SK-N-SH (cell line): Measurements from ENCODE around the gene LRRC27.

Source experiments
- CHD2 ChIP-seq: fragments of 150-350 bp; IDR thresholded peaks from 2 replicates; pipeline ENCODE4 v1.6.1; 2018; ENCODE audit warnings: low read length; ENCODE audit not compliant: partially characterized antibody
- EP300 ChIP-seq, 2 experiments: IDR thresholded peaks; 2 replicates each; pipeline versions ENCODE4 v1.4.0 to v1.6.1; 2012; ENCODE audit warnings: borderline replicate concordance in 1 of 2, low read depth in 1 of 2, low read length in 1 of 2
- EZH2phosphoT487 ChIP-seq: fragments of 200-600 bp; sonication (generic); IDR thresholded peaks from 2 replicates; pipeline ENCODE4 v1.6.1; 2017; ENCODE audit warnings: low read depth, mixed run types, mild to moderate bottlenecking, antibody characterized with exemption, moderate library complexity, borderline replicate concordance
- IRF3 ChIP-seq: fragments of 150-350 bp; IDR thresholded peaks from 2 replicates; pipeline ENCODE4 v1.6.1; 2016; ENCODE audit warnings: mild to moderate bottlenecking, low read depth, low read length
- RCOR1 ChIP-seq: fragments of 150-350 bp; IDR thresholded peaks from 2 replicates; pipeline ENCODE4 v1.6.1; 2017; ENCODE audit warnings: antibody characterized with exemption, low read length
- RFX5 ChIP-seq: IDR thresholded peaks from 2 replicates; pipeline ENCODE4 v1.6.1; 2012; ENCODE audit warnings: mild to moderate bottlenecking, improper control_type of control experiment, low read length
- SIN3A ChIP-seq: IDR thresholded peaks from 2 replicates; pipeline ENCODE4 v1.6.1; 2012; ENCODE audit warnings: low read depth, mild to moderate bottlenecking, low read length, moderate library complexity, borderline replicate concordance
- TAF1 ChIP-seq: IDR thresholded peaks from 2 replicates; pipeline ENCODE4 v1.6.1; 2012; ENCODE audit warnings: low read depth, mild to moderate bottlenecking, low read length, moderate library complexity, borderline replicate concordance
- TEAD4 ChIP-seq: IDR thresholded peaks from 2 replicates; pipeline ENCODE4 v1.4.0; 2012; ENCODE audit warnings: mild to moderate bottlenecking, borderline replicate concordance; ENCODE audit not compliant: insufficient read depth
- USF1 ChIP-seq: IDR thresholded peaks from 2 replicates; pipeline ENCODE4 v1.4.0; 2012; ENCODE audit warnings: low read depth, borderline replicate concordance
- ZBTB33 ChIP-seq: IDR thresholded peaks from 2 replicates; pipeline ENCODE4 v1.4.0; 2012; ENCODE audit warnings: low read depth, borderline replicate concordance
- TF ChIP-seq, protein P1 (sequence below): fragments of 200-600 bp; sonication (generic); IDR thresholded peaks from 2 replicates; pipeline ENCODE4 v1.6.1; 2017; ENCODE audit warnings: antibody characterized with exemption, mild to moderate bottlenecking, moderate library complexity

DNA sequence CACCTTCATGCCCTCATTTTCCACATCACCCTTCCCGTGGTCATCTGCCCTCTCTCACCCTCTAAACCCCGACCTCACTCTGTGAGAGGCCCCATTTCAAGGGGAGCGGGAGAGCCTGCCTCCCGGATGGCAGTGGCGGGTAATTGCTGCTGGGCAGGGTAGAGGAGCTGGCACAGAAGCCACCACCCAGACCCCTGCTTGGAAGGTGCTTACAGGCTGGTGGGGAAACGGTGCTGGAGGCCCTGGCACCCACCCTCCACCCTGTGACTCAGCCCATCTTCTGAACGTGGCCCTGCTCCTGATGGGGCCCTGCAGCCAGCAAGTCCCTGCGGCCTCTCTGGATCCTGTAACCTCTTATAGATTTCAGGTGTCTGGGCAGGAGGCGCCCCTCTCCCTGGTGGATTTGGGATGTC, 54.4 kb downstream of the LRRC27 start:
- TF ChIP-seq, protein P1, sequence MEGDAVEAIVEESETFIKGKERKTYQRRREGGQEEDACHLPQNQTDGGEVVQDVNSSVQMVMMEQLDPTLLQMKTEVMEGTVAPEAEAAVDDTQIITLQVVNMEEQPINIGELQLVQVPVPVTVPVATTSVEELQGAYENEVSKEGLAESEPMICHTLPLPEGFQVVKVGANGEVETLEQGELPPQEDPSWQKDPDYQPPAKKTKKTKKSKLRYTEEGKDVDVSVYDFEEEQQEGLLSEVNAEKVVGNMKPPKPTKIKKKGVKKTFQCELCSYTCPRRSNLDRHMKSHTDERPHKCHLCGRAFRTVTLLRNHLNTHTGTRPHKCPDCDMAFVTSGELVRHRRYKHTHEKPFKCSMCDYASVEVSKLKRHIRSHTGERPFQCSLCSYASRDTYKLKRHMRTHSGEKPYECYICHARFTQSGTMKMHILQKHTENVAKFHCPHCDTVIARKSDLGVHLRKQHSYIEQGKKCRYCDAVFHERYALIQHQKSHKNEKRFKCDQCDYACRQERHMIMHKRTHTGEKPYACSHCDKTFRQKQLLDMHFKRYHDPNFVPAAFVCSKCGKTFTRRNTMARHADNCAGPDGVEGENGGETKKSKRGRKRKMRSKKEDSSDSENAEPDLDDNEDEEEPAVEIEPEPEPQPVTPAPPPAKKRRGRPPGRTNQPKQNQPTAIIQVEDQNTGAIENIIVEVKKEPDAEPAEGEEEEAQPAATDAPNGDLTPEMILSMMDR, result no peak
- no peak for TF ChIP-seq TAF1
- TF ChIP-seq EP300 (IDR thresholded peaks at IDR 0.05; ENCODE audit: borderline replicate concordance in 1 of 2, low read depth in 1 of 2, low read length in 1 of 2), result no peak
- TF ChIP-seq IRF3, result no peak
- no peak for TF ChIP-seq ZBTB33
- no peak for TF ChIP-seq USF1
- TF ChIP-seq EZH2phosphoT487, result no peak
- no peak for TF ChIP-seq RCOR1
- TF ChIP-seq RFX5, result no peak
- TF ChIP-seq CHD2, result no peak
- no peak for TF ChIP-seq SIN3A
- no peak for TF ChIP-seq TEAD4
